Measurements from ENCODE around the gene AOPEP. TPM values are rescaled to one million over a fixed set of nuclear protein-coding genes. Genes with fewer than 3 reads are reported as not detected.

The AOPEP gene
- total RNA-seq, 1 donor from 2014 or later = 24.8 TPM

DNA sequence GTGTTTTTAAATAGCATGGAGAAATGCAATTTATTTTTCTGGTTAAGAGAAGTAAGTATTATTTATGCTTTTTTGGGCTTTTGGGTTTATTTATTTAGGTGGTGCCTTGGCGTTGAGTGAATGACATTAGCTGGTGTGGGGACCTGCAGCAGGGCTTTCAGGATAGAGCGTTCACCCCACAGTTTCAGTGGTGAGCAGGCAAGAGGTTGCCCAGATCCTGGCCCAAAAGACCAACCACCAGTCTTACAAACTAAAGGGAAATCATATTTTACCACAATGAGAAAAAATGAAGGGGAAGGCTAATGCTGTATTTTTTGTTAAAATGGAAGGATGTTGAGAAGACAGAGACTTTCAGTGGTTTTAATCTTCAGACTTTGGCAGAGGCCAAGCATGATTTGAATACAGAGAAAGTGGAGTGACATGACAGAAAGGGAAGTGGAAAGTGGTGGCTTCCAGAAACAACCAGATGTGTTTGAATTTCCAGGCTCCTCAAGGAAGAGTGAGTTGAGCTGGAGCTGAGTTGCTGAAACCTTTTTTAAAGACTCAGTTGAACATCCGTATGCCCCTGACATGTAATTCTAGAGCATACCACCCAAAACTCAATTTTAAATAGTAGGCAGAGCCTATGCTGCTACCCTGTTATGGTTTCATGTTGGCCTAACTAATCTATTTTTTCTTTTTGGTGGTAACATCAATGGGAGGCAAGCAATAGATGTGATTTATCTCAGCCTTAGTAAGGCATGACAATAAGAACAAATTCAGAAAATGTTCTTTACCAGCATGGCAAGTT is 94.8 kb downstream of the AOPEP start:
- peak overlapping the region; percentile 21 for H3K4me3 Mint-ChIP-seq
- H3K4me1 Mint-ChIP-seq = peaks cover 47% of the 10 kb centered on the region
- H3K27me3 Mint-ChIP-seq (ENCODE audit: low read depth) = no peaks in the 10 kb centered on the region
- H3K27ac Mint-ChIP-seq (ENCODE audit: unreplicated experiment) = no peak overlapping the region
- peaks cover under 1% of the 10 kb centered on the region for H3K9me3 Mint-ChIP-seq
- DNase-seq (ENCODE audit: low read depth, low spot score) = no peak
- TF ChIP-seq, protein P1, sequence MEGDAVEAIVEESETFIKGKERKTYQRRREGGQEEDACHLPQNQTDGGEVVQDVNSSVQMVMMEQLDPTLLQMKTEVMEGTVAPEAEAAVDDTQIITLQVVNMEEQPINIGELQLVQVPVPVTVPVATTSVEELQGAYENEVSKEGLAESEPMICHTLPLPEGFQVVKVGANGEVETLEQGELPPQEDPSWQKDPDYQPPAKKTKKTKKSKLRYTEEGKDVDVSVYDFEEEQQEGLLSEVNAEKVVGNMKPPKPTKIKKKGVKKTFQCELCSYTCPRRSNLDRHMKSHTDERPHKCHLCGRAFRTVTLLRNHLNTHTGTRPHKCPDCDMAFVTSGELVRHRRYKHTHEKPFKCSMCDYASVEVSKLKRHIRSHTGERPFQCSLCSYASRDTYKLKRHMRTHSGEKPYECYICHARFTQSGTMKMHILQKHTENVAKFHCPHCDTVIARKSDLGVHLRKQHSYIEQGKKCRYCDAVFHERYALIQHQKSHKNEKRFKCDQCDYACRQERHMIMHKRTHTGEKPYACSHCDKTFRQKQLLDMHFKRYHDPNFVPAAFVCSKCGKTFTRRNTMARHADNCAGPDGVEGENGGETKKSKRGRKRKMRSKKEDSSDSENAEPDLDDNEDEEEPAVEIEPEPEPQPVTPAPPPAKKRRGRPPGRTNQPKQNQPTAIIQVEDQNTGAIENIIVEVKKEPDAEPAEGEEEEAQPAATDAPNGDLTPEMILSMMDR (conservative IDR thresholded peaks at IDR 0.05) = no peak
- H3K36me3 Mint-ChIP-seq (ENCODE audit: low read depth) = peaks cover 7% of the 10 kb centered on the region

DNA sequence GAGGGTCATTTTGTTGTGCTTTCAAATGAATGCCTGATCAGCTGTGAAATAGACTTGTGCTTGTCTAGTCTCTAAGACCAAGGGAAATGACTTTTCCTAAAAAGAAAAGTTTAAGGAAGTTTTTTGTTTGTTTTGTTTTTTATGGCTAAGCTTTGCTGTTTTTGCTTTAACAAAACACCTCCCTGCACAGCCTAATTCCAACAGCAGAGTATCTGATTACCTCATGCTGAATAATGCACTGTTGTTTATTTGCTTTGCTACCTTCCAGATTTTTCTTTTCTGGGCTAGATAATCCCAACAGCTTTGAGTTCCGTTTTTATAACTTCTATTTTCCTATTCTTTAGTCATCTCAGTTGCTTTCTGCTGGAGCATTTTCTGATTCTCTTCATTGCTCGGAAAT is 95.8 kb downstream of the AOPEP start:
- TF ChIP-seq, protein P1 (conservative IDR thresholded peaks at IDR 0.05) = no peak
- H3K9me3 Mint-ChIP-seq = peaks cover 4% of the 10 kb centered on the region
- H3K27ac Mint-ChIP-seq (ENCODE audit: unreplicated experiment) = peak overlapping the region; percentile 21
- no peak overlapping the region for H3K4me3 Mint-ChIP-seq
- no peaks in the 10 kb centered on the region for H3K27me3 Mint-ChIP-seq (ENCODE audit: low read depth)
- H3K4me1 Mint-ChIP-seq = peaks cover 57% of the 10 kb centered on the region
- DNase-seq (ENCODE audit: low read depth, low spot score) = no peak
- H3K36me3 Mint-ChIP-seq (ENCODE audit: low read depth) = peaks cover 13% of the 10 kb centered on the region

DNA sequence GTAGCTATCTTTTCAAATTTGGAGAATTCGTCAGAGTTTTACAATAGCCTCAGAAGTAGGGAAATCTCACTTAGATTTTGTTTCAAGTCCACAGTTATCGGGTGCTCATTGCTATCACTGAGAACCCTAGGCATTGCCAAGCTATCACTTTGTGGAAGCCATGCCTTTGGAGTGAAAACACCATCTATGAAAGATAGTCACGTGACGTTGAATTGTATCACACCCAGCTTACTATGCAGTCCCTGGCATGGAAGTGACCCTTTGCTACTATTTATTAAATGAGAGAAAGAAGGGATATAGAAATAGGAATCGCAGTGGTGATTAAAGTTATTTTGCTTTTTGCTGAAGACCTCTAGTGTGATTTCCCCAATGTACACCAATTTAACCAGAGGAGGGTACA is 97.2 kb downstream of the AOPEP start:
- H3K9me3 Mint-ChIP-seq = peaks cover 4% of the 10 kb centered on the region
- no peak for DNase-seq (ENCODE audit: low read depth, low spot score)
- peaks cover 68% of the 10 kb centered on the region for H3K4me1 Mint-ChIP-seq
- H3K27ac Mint-ChIP-seq (ENCODE audit: unreplicated experiment) = no peak overlapping the region
- TF ChIP-seq, protein P1 (conservative IDR thresholded peaks at IDR 0.05) = no peak
- H3K27me3 Mint-ChIP-seq (ENCODE audit: low read depth) = no peaks in the 10 kb centered on the region
- peaks cover 22% of the 10 kb centered on the region for H3K36me3 Mint-ChIP-seq (ENCODE audit: low read depth)
- H3K4me3 Mint-ChIP-seq = no peak overlapping the region

DNA sequence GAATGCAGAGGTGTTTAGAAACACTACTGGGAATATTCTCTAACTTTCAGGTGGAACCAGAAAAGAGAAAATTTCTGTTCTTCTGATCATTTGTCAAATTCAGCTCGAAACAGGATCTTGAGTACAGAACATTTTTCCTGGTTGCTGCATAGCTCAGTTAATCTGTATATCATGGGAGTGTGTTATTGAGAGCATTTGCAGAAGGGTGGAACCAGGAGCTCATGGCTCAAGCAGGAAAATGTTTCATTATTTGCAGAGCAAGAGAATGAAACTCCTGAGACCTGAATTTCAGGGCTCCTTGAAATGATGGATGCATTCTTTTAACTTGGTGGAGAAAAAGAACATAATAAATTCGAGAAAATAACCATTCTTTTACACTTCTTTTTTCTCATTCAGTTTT is 97.9 kb downstream of the AOPEP start:
- peaks cover 22% of the 10 kb centered on the region for H3K36me3 Mint-ChIP-seq (ENCODE audit: low read depth)
- TF ChIP-seq, protein P1 (conservative IDR thresholded peaks at IDR 0.05) = no peak
- no peak overlapping the region for H3K27ac Mint-ChIP-seq (ENCODE audit: unreplicated experiment)
- H3K27me3 Mint-ChIP-seq (ENCODE audit: low read depth) = no peaks in the 10 kb centered on the region
- no peak for DNase-seq (ENCODE audit: low read depth, low spot score)
- H3K9me3 Mint-ChIP-seq = peaks cover 4% of the 10 kb centered on the region
- peaks cover 61% of the 10 kb centered on the region for H3K4me1 Mint-ChIP-seq
- no peak overlapping the region for H3K4me3 Mint-ChIP-seq

DNA sequence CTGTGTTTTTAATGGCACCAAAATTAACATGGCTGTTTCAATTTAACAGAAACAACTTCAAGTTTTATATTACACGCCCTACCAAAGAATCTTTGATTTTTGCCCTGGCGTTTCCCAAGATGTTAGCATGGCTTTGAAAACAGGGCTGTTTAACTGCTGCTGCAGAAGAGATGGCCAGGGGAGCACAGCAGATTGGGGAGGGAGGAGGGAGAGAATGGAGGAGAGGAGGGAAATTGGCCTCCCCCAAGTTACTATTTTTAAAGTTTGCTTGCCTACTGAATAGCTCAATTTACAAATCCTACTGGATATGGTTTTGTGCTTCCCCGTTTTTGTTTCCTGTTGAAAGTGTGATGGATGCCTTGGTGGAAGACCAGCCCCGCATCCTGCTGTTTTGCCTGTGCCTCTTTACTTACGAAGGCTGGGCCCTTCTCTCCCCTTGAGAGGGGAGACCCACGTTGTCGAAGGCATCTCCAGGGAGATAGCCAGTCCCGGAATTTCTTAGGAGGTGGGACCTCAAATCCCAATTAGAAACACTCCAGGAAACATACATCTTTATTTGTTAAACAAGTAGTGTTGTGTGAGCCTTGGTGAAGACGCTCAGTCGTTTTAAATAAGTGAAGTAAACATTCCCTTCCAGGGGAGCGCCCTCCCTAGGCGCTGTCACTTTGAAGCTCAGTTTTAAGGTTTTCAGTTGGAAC is 98.6 kb downstream of the AOPEP start:
- peaks cover 60% of the 10 kb centered on the region for H3K4me1 Mint-ChIP-seq
- DNase-seq (ENCODE audit: low read depth, low spot score) = no peak
- no peaks in the 10 kb centered on the region for H3K27me3 Mint-ChIP-seq (ENCODE audit: low read depth)
- no peak overlapping the region for H3K27ac Mint-ChIP-seq (ENCODE audit: unreplicated experiment)
- peaks cover 4% of the 10 kb centered on the region for H3K9me3 Mint-ChIP-seq
- peak overlapping the region; percentile 16 for H3K4me3 Mint-ChIP-seq
- H3K36me3 Mint-ChIP-seq (ENCODE audit: low read depth) = peaks cover 23% of the 10 kb centered on the region
- TF ChIP-seq, protein P1 (conservative IDR thresholded peaks at IDR 0.05) = no peak
